Measurements from ENCODE around the gene EPGN. TPM values are rescaled to one million over a fixed set of nuclear protein-coding genes. Genes with fewer than 3 reads are reported as not detected.

Gene EPGN, protein sequence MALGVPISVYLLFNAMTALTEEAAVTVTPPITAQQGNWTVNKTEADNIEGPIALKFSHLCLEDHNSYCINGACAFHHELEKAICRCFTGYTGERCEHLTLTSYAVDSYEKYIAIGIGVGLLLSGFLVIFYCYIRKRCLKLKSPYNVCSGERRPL
- total RNA-seq, result 0.32 and 0.43 TPM in 2 replicates

DNA sequence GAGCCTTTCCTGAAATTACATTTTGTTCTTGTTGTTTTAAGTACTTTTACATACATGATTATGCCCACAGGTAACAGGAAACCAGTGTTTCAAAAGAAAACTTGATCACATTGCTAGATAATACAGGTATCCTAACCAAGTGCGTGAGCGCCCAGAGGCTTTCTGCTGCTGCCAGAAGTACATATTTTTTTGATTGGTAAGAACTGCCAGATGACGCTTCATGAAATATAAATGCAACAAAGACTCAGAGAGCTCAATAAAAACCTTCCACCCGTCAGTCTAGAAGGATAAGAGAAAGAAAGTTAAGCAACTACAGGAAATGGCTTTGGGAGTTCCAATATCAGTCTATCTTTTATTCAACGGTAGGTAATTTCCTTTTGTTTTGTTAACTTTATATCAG, at the start of gene EPGN:
Gene EPGN, plus strand, starts transcription at position 256 of the 400 bp plus-strand sequence. Its CDS starts 64 bp downstream, at position 320.
- TF ChIP-seq, protein P1, sequence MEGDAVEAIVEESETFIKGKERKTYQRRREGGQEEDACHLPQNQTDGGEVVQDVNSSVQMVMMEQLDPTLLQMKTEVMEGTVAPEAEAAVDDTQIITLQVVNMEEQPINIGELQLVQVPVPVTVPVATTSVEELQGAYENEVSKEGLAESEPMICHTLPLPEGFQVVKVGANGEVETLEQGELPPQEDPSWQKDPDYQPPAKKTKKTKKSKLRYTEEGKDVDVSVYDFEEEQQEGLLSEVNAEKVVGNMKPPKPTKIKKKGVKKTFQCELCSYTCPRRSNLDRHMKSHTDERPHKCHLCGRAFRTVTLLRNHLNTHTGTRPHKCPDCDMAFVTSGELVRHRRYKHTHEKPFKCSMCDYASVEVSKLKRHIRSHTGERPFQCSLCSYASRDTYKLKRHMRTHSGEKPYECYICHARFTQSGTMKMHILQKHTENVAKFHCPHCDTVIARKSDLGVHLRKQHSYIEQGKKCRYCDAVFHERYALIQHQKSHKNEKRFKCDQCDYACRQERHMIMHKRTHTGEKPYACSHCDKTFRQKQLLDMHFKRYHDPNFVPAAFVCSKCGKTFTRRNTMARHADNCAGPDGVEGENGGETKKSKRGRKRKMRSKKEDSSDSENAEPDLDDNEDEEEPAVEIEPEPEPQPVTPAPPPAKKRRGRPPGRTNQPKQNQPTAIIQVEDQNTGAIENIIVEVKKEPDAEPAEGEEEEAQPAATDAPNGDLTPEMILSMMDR (IDR thresholded peaks at IDR 0.05; ENCODE audit: insufficient read depth, low read depth, low read length), result no peak
- no peak for DNase-seq (ENCODE audit: low read depth)
- no peak within 1 kb of the TSS for H3K4me3 ChIP-seq (ENCODE audit: low read depth, low read length)

DNA sequence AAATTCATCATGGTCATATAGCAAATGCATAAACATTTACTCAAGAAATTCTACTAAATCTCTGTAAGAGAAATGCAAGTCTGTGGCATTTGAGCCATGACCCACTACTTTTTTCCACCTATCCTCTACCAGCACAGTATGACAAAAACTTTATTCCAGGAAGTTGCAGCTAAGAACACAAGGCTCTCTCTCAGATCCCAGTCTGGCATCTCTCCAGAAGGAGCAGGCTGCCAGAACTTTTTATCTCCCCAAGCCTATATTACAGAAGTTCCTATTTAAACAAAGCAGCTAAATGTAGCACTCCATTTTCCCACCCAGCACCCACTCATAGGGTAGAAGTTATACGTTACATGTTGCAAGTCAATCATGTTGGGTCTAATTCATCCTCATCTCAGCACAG, 49.3 kb upstream of the EPGN start:
- H3K4me3 ChIP-seq (ENCODE audit: low read depth, low read length), result no peak overlapping the region
- DNase-seq (ENCODE audit: low read depth), result peak; percentile 49
- TF ChIP-seq, protein P1 (IDR thresholded peaks at IDR 0.05; ENCODE audit: insufficient read depth, low read depth, low read length), result no peak

DNA sequence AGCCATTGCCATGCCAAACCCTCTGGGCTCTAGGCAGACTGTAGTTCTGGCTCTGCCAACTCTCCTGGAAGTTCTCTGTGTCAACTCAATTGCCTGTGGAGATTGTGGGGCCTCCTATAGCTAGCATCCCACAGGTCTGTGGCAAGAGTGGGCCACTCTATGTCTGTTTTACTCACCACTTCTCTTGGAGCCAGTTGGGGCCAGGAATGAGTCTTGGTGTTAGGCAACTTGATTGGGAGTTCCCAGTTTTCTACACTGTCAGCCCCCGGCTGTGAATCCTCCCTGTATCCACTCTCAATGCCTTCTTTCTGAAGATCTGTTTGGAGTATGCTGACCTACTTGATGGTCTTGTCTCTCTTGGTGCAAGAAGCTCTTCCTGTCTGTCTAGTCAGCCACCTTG, 48.2 kb upstream of the EPGN start:
- TF ChIP-seq, protein P1 (IDR thresholded peaks at IDR 0.05; ENCODE audit: insufficient read depth, low read depth, low read length), result no peak
- H3K4me3 ChIP-seq (ENCODE audit: low read depth, low read length), result no peak overlapping the region
- DNase-seq (ENCODE audit: low read depth), result no peak

DNA sequence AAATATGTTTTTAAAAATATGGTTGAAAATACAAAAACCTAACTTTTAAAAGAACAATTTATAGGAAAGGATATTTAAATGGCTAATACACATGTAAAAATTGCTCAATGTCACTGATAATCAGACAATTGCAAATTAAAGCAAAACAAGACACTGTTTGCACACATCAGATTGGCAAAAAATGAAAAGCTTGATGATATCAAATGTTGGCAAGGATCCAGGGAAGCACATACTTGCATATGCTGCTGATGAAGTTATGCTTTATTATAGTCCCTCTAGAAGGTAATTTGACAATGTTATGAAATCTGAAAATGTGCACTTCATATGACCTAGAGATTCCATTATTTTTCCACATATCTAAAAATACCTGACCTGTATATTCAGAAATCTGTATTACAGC, 45.7 kb upstream of the EPGN start:
- H3K4me3 ChIP-seq (ENCODE audit: low read depth, low read length), result no peak overlapping the region
- TF ChIP-seq, protein P1 (IDR thresholded peaks at IDR 0.05; ENCODE audit: insufficient read depth, low read depth, low read length), result no peak
- DNase-seq (ENCODE audit: low read depth), result no peak

DNA sequence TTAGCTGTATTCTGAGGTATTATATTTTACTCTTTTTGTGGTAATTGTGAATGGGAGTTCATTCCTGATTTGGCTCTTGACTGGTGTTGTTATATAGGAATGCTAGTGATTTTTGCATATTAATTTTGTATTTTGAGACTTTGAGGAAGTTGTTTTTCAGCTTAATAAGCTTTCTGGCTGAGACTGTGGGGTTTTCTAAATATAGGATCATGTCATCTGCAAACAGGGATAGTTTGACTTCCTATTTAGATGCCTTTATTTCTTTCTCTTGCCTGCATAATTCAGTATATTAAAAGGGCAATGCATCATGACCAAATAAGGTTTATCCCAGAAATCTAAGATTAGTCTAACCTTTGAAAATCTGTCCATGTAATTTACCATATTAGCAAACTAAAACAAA, 44.7 kb upstream of the EPGN start:
- TF ChIP-seq, protein P1 (IDR thresholded peaks at IDR 0.05; ENCODE audit: insufficient read depth, low read depth, low read length), result no peak
- no peak for DNase-seq (ENCODE audit: low read depth)
- no peak overlapping the region for H3K4me3 ChIP-seq (ENCODE audit: low read depth, low read length)

DNA sequence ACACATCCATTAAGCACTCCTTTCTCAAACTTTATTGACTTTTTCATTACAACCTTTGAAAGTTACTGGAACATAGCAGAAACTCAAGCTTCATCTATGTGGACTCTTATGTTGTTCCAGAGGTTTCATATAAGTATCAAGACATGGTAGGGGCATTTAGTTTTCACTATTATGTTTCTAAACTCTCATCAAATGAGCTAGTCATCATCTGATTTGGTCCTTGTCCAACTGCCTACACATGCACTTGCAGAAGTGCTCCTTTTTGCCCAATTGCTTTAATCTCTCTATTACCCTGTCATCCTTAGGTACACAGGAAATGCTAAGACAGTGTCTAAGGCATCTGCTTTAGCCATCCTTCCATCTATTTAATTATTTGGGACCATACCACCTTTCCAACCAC, 42.2 kb upstream of the EPGN start:
- DNase-seq (ENCODE audit: low read depth), result no peak
- H3K4me3 ChIP-seq (ENCODE audit: low read depth, low read length), result no peak overlapping the region
- TF ChIP-seq, protein P1 (IDR thresholded peaks at IDR 0.05; ENCODE audit: insufficient read depth, low read depth, low read length), result no peak

Data from fibroblast of villous mesenchyme (primary cell).